Ovary (tissue), 9 donors: Measurements from ENCODE around the gene GUCY2D. TPM values are rescaled to one million over a fixed set of nuclear protein-coding genes. Genes with fewer than 3 reads are reported as not detected.

Source experiments
- DNase-seq, 5 donors: peaks; one replicate each; pipeline ENCODE4 v3.0.0-alpha.2; 2019 to 2020
- H3K27ac ChIP-seq, 2 donors: fragments of 200-600 bp; one replicate each; pipeline versions ENCODE4 v1.5.1 to v1.8.0; 2019 to 2022
- H3K27me3 ChIP-seq: fragments of 200-600 bp; one replicate; pipeline ENCODE4 v1.8.0; 2022
- H3K36me3 ChIP-seq: fragments of 200-600 bp; sonication (generic); one replicate; pipeline ENCODE4 v1.5.1; 2019
- H3K4me1 ChIP-seq: one replicate; pipeline ENCODE4 v1.8.1; 2013; ENCODE audit warnings: mild to moderate bottlenecking, moderate library complexity; ENCODE audit not compliant: insufficient read depth
- H3K4me3 ChIP-seq: fragments of 200-600 bp; sonication (generic); one replicate; pipeline ENCODE4 v1.5.1; 2017
- H3K9me3 ChIP-seq, 2 donors: fragments of 200-600 bp in 1 of 2; sonication (generic) in 1 of 2; one replicate each; pipeline versions ENCODE4 v1.5.1 to v1.8.1; 2013 to 2019; ENCODE audit warnings: mild to moderate bottlenecking in 1 of 2, moderate library complexity in 1 of 2
- CTCF ChIP-seq, 3 donors: fragments of 450-650 bp in 2 of 3; fragments of 200-600 bp in 1 of 3; IDR thresholded peaks; one replicate each; pipeline versions ENCODE4 v1.5.1 to v1.8.0; 2016 to 2022; ENCODE audit warnings: antibody characterized with exemption in 3 of 3, mild to moderate bottlenecking in 1 of 3
- EP300 ChIP-seq: sonication (generic); formaldehyde crosslinking; IDR thresholded peaks from one replicate; pipeline ENCODE4 v1.6.1; 2017; ENCODE audit warnings: antibody characterized with exemption
- POLR2A ChIP-seq: fragments of 450-650 bp; IDR thresholded peaks from one replicate; pipeline ENCODE4 v1.6.1; 2017; ENCODE audit warnings: antibody characterized with exemption, mild to moderate bottlenecking, moderate library complexity
- WGBS, 3 donors: extraction: QIAGEN DNeasy Blood & Tissue Kit in 1 of 3; methylation state at CpG; one replicate each; pipeline versions ENCODE4 v1.1.5 to v1.1.7; 2013 to 2017; 5-methylcytosine and 5-hydroxymethylcytosine counted together
- intact Hi-C, 4 donors: fragments of 100-400 bp; cut with DNase I; formaldehyde crosslinking; loops; one replicate each; pipeline versions ENCODE4 v1.11.0 to v1.15.1; 2022 to 2023
- polyA plus RNA-seq, 2 donors: library from polyadenylated mRNA; stranded (reverse); fragments of 200-250 nt in 1 of 2; fragments of 350-450 nt in 1 of 2; fragmentation: Illumina TruSeq in 1 of 2; extraction: RNeasy Lipid Tissue Mini Kit (QIAGEN cat#74804) in 1 of 2; gene quantifications; one replicate each; pipeline ENCODE4 v1.2.3, GENCODE V29; 2013 to 2014
- total RNA-seq, 7 donors: library from RNA; depleted of rRNA in 2 of 7; stranded (reverse); fragments of >200 nt in 2 of 7; fragmentation: NEBNext Ultra II Directional in 3 of 7; extraction: Animal tissue kit (Norgen Biotek cat#: 25700) in 3 of 7; gene quantifications; one replicate each; pipeline versions ENCODE4 v1.1.0 to v1.2.4, GENCODE V29; 2016 to 2023
- donor health status: DM: no; HTN: no; CAD: no; lungs with moderate emphysema.
- donor health status: DM: no; HTN: no; CAD: no.
- donor health status: Bipolar disorder and iron deficiency.
- donor health status: DM: yes; HTN: yes; CAD: no.
- donor health status: DM: no; HTN: no; CAD: no.
- donor health status: DM: yes; HTN: yes; CAD: no.

GUCY2D gene
- total and polyA plus RNA-seq, 9 donors: 0.05 to 0.42 (median 0.10) TPM; not detected in 6

GRCh38 chr17:8044819-8045810 is 42.7 kb downstream of the GUCY2D start:
- intact Hi-C loops: no loop called here
- Histone ChIP-seq H3K27me3 (no peaks in the 10 kb centered on the region), H3K4me1 (no peaks in the 10 kb centered on the region), H3K4me3 (no peak overlapping the region), H3K9me3 (no peaks in the 10 kb centered on the region), H3K27ac (no peak overlapping the region), H3K36me3 (no peaks in the 10 kb centered on the region)
- DNase-seq: no peak
- 72 to 80% (median 77%) methylated on average over 24 of the region's 24 CpGs for WGBS, 3 donors
- TF ChIP-seq EP300 (no peak), POLR2A (no peak), CTCF (IDR thresholded peaks at IDR 0.05) (no peak)

- H3K27me3 ChIP-seq: no peaks in the 10 kb centered on the region
- no peak overlapping the region for H3K27ac ChIP-seq
- H3K9me3 ChIP-seq: no peaks in the 10 kb centered on the region
- H3K4me3 ChIP-seq: no peak overlapping the region
- TF ChIP-seq POLR2A (no peak), EP300 (no peak), CTCF (IDR thresholded peaks at IDR 0.05) (no peak)
- 79 to 84% (median 83%) methylated on average over 11 of the region's 11 CpGs for WGBS, 3 donors
- H3K4me1 ChIP-seq: no peaks in the 10 kb centered on the region
- H3K36me3 ChIP-seq: no peaks in the 10 kb centered on the region
- no peak for DNase-seq
- intact Hi-C loops: no loop called here
Observed at GRCh38 chr17:8046306-8046928, 44.0 kb downstream of the GUCY2D start.

GRCh38 chr17:8046929-8047768 is 44.7 kb downstream of the GUCY2D start:
- Histone ChIP-seq H3K4me1 (no peaks in the 10 kb centered on the region), H3K27ac (no peak overlapping the region), H3K9me3 (no peaks in the 10 kb centered on the region), H3K36me3 (no peaks in the 10 kb centered on the region), H3K4me3 (no peak overlapping the region), H3K27me3 (no peaks in the 10 kb centered on the region)
- intact Hi-C loops: no loop called here
- TF ChIP-seq POLR2A: no peak
- TF ChIP-seq EP300: no peak
- no peak for TF ChIP-seq CTCF (IDR thresholded peaks at IDR 0.05)
- WGBS, 3 donors: 78 to 81% (median 79%) methylated on average over 23 to 24 of the region's 24 CpGs
- no peak for DNase-seq

GRCh38 chr17:8047769-8048110 is 45.3 kb downstream of the GUCY2D start:
- Histone ChIP-seq H3K4me1 (no peaks in the 10 kb centered on the region), H3K36me3 (no peaks in the 10 kb centered on the region), H3K27me3 (no peaks in the 10 kb centered on the region), H3K27ac (no peak overlapping the region), H3K4me3 (no peak overlapping the region), H3K9me3 (no peaks in the 10 kb centered on the region)
- 89 to 98% (median 94%) methylated on average over 4 of the region's 4 CpGs for WGBS, 3 donors
- no peak for DNase-seq
- TF ChIP-seq CTCF (IDR thresholded peaks at IDR 0.05) (no peak), POLR2A (no peak), EP300 (no peak)
- intact Hi-C loops: no loop called here
